DOHH2 (cell line): ENCODE measurements around the gene ZNF804B.

ENCODE experiments used
- CTCF ChIP-seq: fragments of 200-600 bp; sonication (generic); IDR thresholded peaks from one replicate; pipeline ENCODE4 v1.5.1; 2014; ENCODE audit warnings: antibody characterized with exemption, mild to moderate bottlenecking, low read depth, low read length; ENCODE audit not compliant: poor library complexity, severe bottlenecking
- EZH2phosphoT487 ChIP-seq: fragments of 200-600 bp; sonication (generic); IDR thresholded peaks from 2 replicates; pipeline ENCODE4 v1.6.1; 2017; ENCODE audit warnings: borderline replicate concordance, mild to moderate bottlenecking, antibody characterized with exemption, low read length, moderate library complexity, mixed read lengths

- no peak for TF ChIP-seq CTCF
- TF ChIP-seq EZH2phosphoT487: no peak
These were observed 300.7 kb downstream of the ZNF804B start for GRCh38 chr7:89060234-89060633.
